Left ventricle myocardium inferior (tissue), 1 donor: ENCODE measurements around the gene SLC10A4. TPM values are rescaled to one million over a fixed set of nuclear protein-coding genes. Genes with fewer than 3 reads are reported as not detected.

ENCODE experiments used
- total RNA-seq: library from RNA; stranded (reverse); fragmentation: NEBNext Ultra II Directional; extraction: Animal tissue kit (Norgen Biotek cat#: 25700); gene quantifications from one replicate; pipeline ENCODE4 v1.2.1, GENCODE V29; 2021
- donor health status: DM: no; HTN: yes; CAD: no; lungs with severe emphysema.

SLC10A4 gene
- total RNA-seq, 1 donor from 2014 or later, result not detected

Other genes starting within 250 kb of the SLC10A4 start
- gene TEC, start 213.5 kb upstream of the SLC10A4 start, total RNA-seq, result 1.9 TPM
- 132 TPM for gene SLAIN2, start 141.8 kb upstream of the SLC10A4 start, total RNA-seq
- gene ZAR1, start 6.9 kb downstream of the SLC10A4 start, total RNA-seq, result not detected